ENCODE results near the gene GALNT13.

GALNT13 gene

DNA sequence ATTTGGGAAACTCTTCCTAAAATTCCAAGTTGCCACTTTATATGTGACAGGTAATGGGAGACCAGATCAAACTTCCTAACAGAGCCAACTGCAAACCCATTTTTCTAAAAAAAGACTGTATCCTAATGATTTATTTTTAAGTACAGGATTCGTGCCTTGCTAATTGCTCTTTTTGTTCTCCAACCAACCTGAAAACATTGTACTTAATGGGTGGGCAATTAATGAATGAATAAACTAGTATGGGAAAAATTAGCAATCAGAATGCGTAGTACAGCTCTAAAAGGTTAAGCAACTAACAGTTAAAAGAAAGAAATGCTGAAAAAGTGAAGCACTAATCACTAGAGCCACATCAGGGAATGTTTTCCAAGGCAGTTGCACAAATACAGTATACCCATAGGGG lies 609.6 kb downstream of the GALNT13 start:
- Histone ChIP-seq H3K27ac (no peak overlapping the region), H3K4me1 (no peaks in the 10 kb centered on the region), H3K79me2 (no peaks in the 10 kb centered on the region), H3K9me3 (ENCODE audit: control insufficient read depth, low read length) (no peaks in the 10 kb centered on the region), H3K4me3 (ENCODE audit: low read depth, low read length) (no peak overlapping the region), H3K4me2 (ENCODE audit: low read length) (no peak overlapping the region), H2AFZ (no peak overlapping the region), H3K9ac (no peak overlapping the region), H3K27me3 (ENCODE audit: control insufficient read depth, insufficient read depth, low read length) (no peaks in the 10 kb centered on the region), H3K36me3 (ENCODE audit: control insufficient read depth, insufficient read depth, low read length) (no peaks in the 10 kb centered on the region)
- TF ChIP-seq, protein P1, sequence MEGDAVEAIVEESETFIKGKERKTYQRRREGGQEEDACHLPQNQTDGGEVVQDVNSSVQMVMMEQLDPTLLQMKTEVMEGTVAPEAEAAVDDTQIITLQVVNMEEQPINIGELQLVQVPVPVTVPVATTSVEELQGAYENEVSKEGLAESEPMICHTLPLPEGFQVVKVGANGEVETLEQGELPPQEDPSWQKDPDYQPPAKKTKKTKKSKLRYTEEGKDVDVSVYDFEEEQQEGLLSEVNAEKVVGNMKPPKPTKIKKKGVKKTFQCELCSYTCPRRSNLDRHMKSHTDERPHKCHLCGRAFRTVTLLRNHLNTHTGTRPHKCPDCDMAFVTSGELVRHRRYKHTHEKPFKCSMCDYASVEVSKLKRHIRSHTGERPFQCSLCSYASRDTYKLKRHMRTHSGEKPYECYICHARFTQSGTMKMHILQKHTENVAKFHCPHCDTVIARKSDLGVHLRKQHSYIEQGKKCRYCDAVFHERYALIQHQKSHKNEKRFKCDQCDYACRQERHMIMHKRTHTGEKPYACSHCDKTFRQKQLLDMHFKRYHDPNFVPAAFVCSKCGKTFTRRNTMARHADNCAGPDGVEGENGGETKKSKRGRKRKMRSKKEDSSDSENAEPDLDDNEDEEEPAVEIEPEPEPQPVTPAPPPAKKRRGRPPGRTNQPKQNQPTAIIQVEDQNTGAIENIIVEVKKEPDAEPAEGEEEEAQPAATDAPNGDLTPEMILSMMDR (IDR thresholded peaks at IDR 0.05), result no peak

- Histone ChIP-seq H3K27ac (no peak overlapping the region), H3K9ac (no peak overlapping the region), H3K79me2 (no peaks in the 10 kb centered on the region), H3K4me1 (no peaks in the 10 kb centered on the region), H3K36me3 (ENCODE audit: control insufficient read depth, insufficient read depth, low read length) (no peaks in the 10 kb centered on the region), H3K27me3 (ENCODE audit: control insufficient read depth, insufficient read depth, low read length) (no peaks in the 10 kb centered on the region), H3K4me2 (ENCODE audit: low read length) (no peak overlapping the region), H2AFZ (no peak overlapping the region), H3K4me3 (ENCODE audit: low read depth, low read length) (no peak overlapping the region), H3K9me3 (ENCODE audit: control insufficient read depth, low read length) (no peaks in the 10 kb centered on the region)
- TF ChIP-seq, protein P1 (IDR thresholded peaks at IDR 0.05), result no peak
Observed at GRCh38 chr2:154484338-154485099, 612.8 kb downstream of the GALNT13 start.

GRCh38 chr2:154488801-154489200 lies 617.1 kb downstream of the GALNT13 start:
- TF ChIP-seq, protein P1 (IDR thresholded peaks at IDR 0.05), result no peak
- Histone ChIP-seq H3K9ac (no peak overlapping the region), H3K4me3 (ENCODE audit: low read depth, low read length) (no peak overlapping the region), H3K4me1 (no peaks in the 10 kb centered on the region), H2AFZ (no peak overlapping the region), H3K36me3 (ENCODE audit: control insufficient read depth, insufficient read depth, low read length) (no peaks in the 10 kb centered on the region), H3K9me3 (ENCODE audit: control insufficient read depth, low read length) (no peaks in the 10 kb centered on the region), H3K27ac (no peak overlapping the region), H3K4me2 (ENCODE audit: low read length) (no peak overlapping the region), H3K27me3 (ENCODE audit: control insufficient read depth, insufficient read depth, low read length) (no peaks in the 10 kb centered on the region), H3K79me2 (no peaks in the 10 kb centered on the region)

DNA sequence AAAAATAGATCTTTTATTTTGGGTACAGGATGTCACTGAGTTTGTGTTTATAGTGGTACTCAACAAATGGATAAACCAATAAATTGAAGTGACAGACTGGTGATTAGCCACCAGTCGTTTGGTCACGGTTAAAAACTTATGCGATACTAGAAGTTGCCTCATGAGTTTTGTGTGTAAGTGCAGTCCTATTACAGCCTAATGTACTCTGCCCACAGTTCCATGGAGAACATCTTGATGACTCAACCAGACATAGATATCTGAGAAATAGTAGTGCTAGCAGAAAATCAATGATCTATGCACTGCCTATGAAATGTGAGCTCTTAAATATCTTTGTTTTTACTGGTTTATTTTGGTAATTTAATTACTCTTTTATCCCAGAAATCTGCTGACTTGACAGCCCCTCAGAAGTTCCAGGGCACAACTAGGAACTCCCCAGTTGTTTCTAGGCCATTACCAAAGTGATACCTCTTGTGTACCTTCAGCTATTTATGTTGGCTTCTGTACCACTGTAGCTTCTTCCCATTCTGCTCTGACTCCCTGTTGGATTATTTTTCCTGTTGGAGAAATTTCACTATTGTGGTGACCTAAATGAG lies 617.6 kb downstream of the GALNT13 start:
- H3K79me2 ChIP-seq, result no peaks in the 10 kb centered on the region

More for the DNA sequence above, 617.6 kb downstream of the GALNT13 start:
- TF ChIP-seq, protein P1 (IDR thresholded peaks at IDR 0.05), result no peak
- H3K9me3 ChIP-seq (ENCODE audit: control insufficient read depth, low read length), result no peaks in the 10 kb centered on the region
- no peaks in the 10 kb centered on the region for H3K4me1 ChIP-seq
- H3K27me3 ChIP-seq (ENCODE audit: control insufficient read depth, insufficient read depth, low read length), result no peaks in the 10 kb centered on the region
- H3K27ac ChIP-seq, result no peak overlapping the region
- no peak overlapping the region for H3K4me2 ChIP-seq (ENCODE audit: low read length)
- H3K4me3 ChIP-seq (ENCODE audit: low read depth, low read length), result no peak overlapping the region
- no peaks in the 10 kb centered on the region for H3K36me3 ChIP-seq (ENCODE audit: control insufficient read depth, insufficient read depth, low read length)
- H2AFZ ChIP-seq, result no peak overlapping the region
- no peak overlapping the region for H3K9ac ChIP-seq

Measured in parathyroid adenoma (tissue), 2 donors.